GM12878 (cell line): Measurements from ENCODE around the gene ARHGAP15. TPM values are rescaled to one million over a fixed set of nuclear protein-coding genes. Genes with fewer than 3 reads are reported as not detected.

Source experiments
- ATAC-seq: fragments of 200-7000 bp; cut with Tn5 transposase; 3 replicates; pipeline ENCODE4 v1.9.1; 2020; ENCODE audit warnings: mild to moderate bottlenecking, moderate library complexity
- BruUV-seq: library from RNA; stranded (reverse); fragments of 400-500 nt; replicated peaks from 2 replicates; lab custom pipeline; 2021; lab: Mats Ljungman, UMichigan
- CTCF ChIA-PET: fragments of 300-600 bp; sonication (Branson Sonifier 250); formaldehyde crosslinking; extraction: SDS; loops from one replicate; lab custom pipeline; 2021; ENCODE audit warnings: inconsistent platforms; lab: Yijun Ruan, JAX
- POLR2A ChIA-PET: fragments of 350-600 bp; formaldehyde crosslinking; extraction: SDS; loops from one replicate; lab custom pipeline; 2021; ENCODE audit warnings: inconsistent platforms; lab: Charles Lee
- RAD21 ChIA-PET: fragments of 300-600 bp; sonication (Branson Sonifier 250); formaldehyde crosslinking; loops from one replicate; lab custom pipeline; 2023; ENCODE audit warnings: antibody characterized with exemption; ENCODE audit not compliant: unreplicated experiment; lab: Charles Lee
- SMC1A ChIA-PET: fragments of 300-600 bp; sonication (Branson Sonifier 250); formaldehyde crosslinking; loops from one replicate; lab custom pipeline; 2023; ENCODE audit not compliant: unreplicated experiment, uncharacterized antibody; lab: Charles Lee
- DNase-seq: peaks from one replicate; pipeline ENCODE4 v3.0.0-alpha.2; 2011; ENCODE audit warnings: low read depth, low spot score
- FAIRE-seq: peaks from 3 replicates; lab custom pipeline; 2011; peaks lifted over from hg19 to GRCh38; lab: Jason Lieb, UNC
- H2AFZ ChIP-seq: 2 replicates; pipeline ENCODE4 v1.6.0; 2011; ENCODE audit warnings: low read depth, low read length, control low read depth; ENCODE audit not compliant: control insufficient read depth
- H3K27ac ChIP-seq: 2 replicates; pipeline ENCODE4 v1.5.1; 2011; ENCODE audit warnings: control low read depth; ENCODE audit not compliant: control insufficient read depth, insufficient read depth
- H3K27me3 ChIP-seq, 2 experiments: replicated peaks in 1 of 2; 2 replicates each; pipeline versions ENCODE4 v1.6.0 to v1.6.1; 2011; ENCODE audit warnings: low read length in 1 of 2; ENCODE audit not compliant: control insufficient read depth in 2 of 2, insufficient read depth in 2 of 2
- H3K36me3 ChIP-seq, 2 experiments: 2 replicates each; pipeline ENCODE4 v1.5.1; 2011; ENCODE audit warnings: low read length in 1 of 2; ENCODE audit not compliant: control insufficient read depth in 2 of 2, insufficient read depth in 2 of 2
- H3K4me1 ChIP-seq: 2 replicates; pipeline ENCODE4 v1.6.1; 2011; ENCODE audit warnings: mild to moderate bottlenecking, low read length, moderate library complexity, mixed read lengths; ENCODE audit not compliant: control insufficient read depth, insufficient read depth
- H3K4me2 ChIP-seq: 2 replicates; pipeline ENCODE4 v1.6.0; 2011; ENCODE audit warnings: control low read depth; ENCODE audit not compliant: control insufficient read depth, insufficient read depth
- H3K4me3 ChIP-seq: fragments of 200-600 bp; sonication (generic); 2 replicates; pipeline ENCODE4 v1.5.1; 2016
- H3K79me2 ChIP-seq: 2 replicates; pipeline ENCODE4 v1.6.0; 2011; ENCODE audit warnings: low read length; ENCODE audit not compliant: control insufficient read depth, insufficient read depth
- H3K9ac ChIP-seq: 2 replicates; pipeline ENCODE4 v1.8.0; 2011; ENCODE audit warnings: low read length, control low read depth, mixed read lengths; ENCODE audit not compliant: control insufficient read depth, insufficient read depth
- H3K9me3 ChIP-seq: replicated peaks from 3 replicates; pipeline ENCODE4 v1.5.1; 2011; ENCODE audit warnings: mild to moderate bottlenecking, low read length; ENCODE audit not compliant: control insufficient read depth, insufficient read depth
- H4K20me1 ChIP-seq: 2 replicates; pipeline ENCODE4 v1.6.0; 2011; ENCODE audit not compliant: control insufficient read depth, insufficient read depth
- ASH2L ChIP-seq: fragments of 300-600, 200-600 bp; sonication (generic); IDR thresholded peaks from 2 replicates; pipeline ENCODE4 v1.6.1; 2017; ENCODE audit warnings: low read depth, mild to moderate bottlenecking, borderline replicate concordance
- ATF2 ChIP-seq: IDR thresholded peaks from 2 replicates; pipeline ENCODE4 v1.6.1; 2012; ENCODE audit warnings: low read length, inconsistent platforms
- CEBPZ ChIP-seq: fragments of 150-350 bp; IDR thresholded peaks from 2 replicates; pipeline ENCODE4 v1.6.1; 2016; ENCODE audit warnings: low read depth, low read length
- FOS ChIP-seq: IDR thresholded peaks from 3 replicates; pipeline ENCODE4 v1.6.1; 2011; ENCODE audit warnings: borderline replicate concordance; ENCODE audit not compliant: insufficient read length; ENCODE audit errors: extremely low read depth
- FOXK2 ChIP-seq: fragments of 450-650 bp; IDR thresholded peaks from 2 replicates; pipeline ENCODE4 v1.6.1; 2017; ENCODE audit warnings: mild to moderate bottlenecking, moderate library complexity
- IRF3 ChIP-seq: fragments of 450-650 bp; IDR thresholded peaks from 2 replicates; pipeline ENCODE4 v1.6.1; 2014; ENCODE audit warnings: mild to moderate bottlenecking
- NFYB ChIP-seq: IDR thresholded peaks from 2 replicates; pipeline ENCODE4 v1.6.1; 2011; ENCODE audit warnings: low read depth, mild to moderate bottlenecking, low read length, improper control_type of control experiment, moderate library complexity; ENCODE audit not compliant: insufficient read depth
- NRF1 ChIP-seq: conservative IDR thresholded peaks from 2 replicates; pipeline ENCODE4 v1.6.1; 2011; ENCODE audit warnings: mild to moderate bottlenecking, low read depth, low read length, improper control_type of control experiment
- POLR2AphosphoS2 ChIP-seq: IDR thresholded peaks from 2 replicates; pipeline ENCODE4 v1.6.1; 2011; ENCODE audit warnings: low read depth, mild to moderate bottlenecking, low read length, improper control_type of control experiment, moderate library complexity
- RAD51 ChIP-seq: fragments of 450-650 bp; IDR thresholded peaks from 2 replicates; pipeline ENCODE4 v1.6.1; 2016; ENCODE audit warnings: moderate library complexity, mild to moderate bottlenecking, inconsistent platforms
- TCF12 ChIP-seq: IDR thresholded peaks from 2 replicates; pipeline ENCODE4 v1.6.1; 2011; ENCODE audit warnings: low read depth, mild to moderate bottlenecking, low read length
- ZNF274 ChIP-seq: IDR thresholded peaks from one replicate; pipeline ENCODE4 v1.8.0; 2011; ENCODE audit not compliant: insufficient read length, insufficient read depth
- WGBS: methylation state at CpG from one replicate; pipeline ENCODE4 v1.1.6; 2016; ENCODE audit warnings: low lambda C conversion rate; ENCODE audit not compliant: insufficient replicate concordance, insufficient coverage; ENCODE audit errors: missing lambda C conversion rate; 5-methylcytosine and 5-hydroxymethylcytosine counted together
- in situ Hi-C: fragments of 300-500 bp; cut with MboI; formaldehyde crosslinking; loops from 9 replicates; pipeline ENCODE4 v1.14.3; 2018; ENCODE audit warnings: mixed read lengths
- intact Hi-C: fragments of 100-400 bp; cut with micrococcal nuclease; formaldehyde crosslinking; loops from one replicate; pipeline ENCODE4 v1.14.2; 2022; ENCODE audit not compliant: unreplicated experiment
- polyA plus RNA-seq, 11 experiments: library from polyadenylated mRNA; depleted of rRNA in 4 of 11; unstranded in 6 of 11; stranded (reverse) in 5 of 11; fragments of >200 nt; fragmentation: Nextera tagmentation in 4 of 11; fragmentation: Illumina TruSeq in 1 of 11; extraction: Ambion mirVana in 4 of 11; extraction: Trizol in 1 of 11; gene quantifications; 1 replicate in 1 of 11; 2 replicates in 10 of 11; pipeline versions ENCODE4 v1.2.1 to v1.2.3, GENCODE V29; 2011 to 2016; ENCODE audit warnings: inconsistent platforms in 2 of 11, missing spikeins in 2 of 11, low read depth in 1 of 11
- total RNA-seq, 4 experiments: library from RNA; depleted of rRNA in 3 of 4; stranded (reverse); fragments of >200 nt in 3 of 4; fragmentation: Illumina TruSeq in 1 of 4; extraction: Trizol in 1 of 4; gene quantifications; 2 replicates each; pipeline versions ENCODE4 v1.2.1 to v1.2.3, GENCODE V29; 2013 to 2021
- TF ChIP-seq, protein P1 (sequence below): fragments of 450-650 bp; IDR thresholded peaks from 2 replicates; pipeline ENCODE4 v1.6.1; 2017; ENCODE audit warnings: mild to moderate bottlenecking, low read depth, inconsistent platforms; ENCODE audit not compliant: poor library complexity, severe bottlenecking

Gene ARHGAP15
- total and polyA plus RNA-seq, 10 of the 15 experiments (the other 5 are each of a cell fraction or from before 2014, with no cell fraction given), result 38.0 to 92.6 (median 66.7) TPM

DNA sequence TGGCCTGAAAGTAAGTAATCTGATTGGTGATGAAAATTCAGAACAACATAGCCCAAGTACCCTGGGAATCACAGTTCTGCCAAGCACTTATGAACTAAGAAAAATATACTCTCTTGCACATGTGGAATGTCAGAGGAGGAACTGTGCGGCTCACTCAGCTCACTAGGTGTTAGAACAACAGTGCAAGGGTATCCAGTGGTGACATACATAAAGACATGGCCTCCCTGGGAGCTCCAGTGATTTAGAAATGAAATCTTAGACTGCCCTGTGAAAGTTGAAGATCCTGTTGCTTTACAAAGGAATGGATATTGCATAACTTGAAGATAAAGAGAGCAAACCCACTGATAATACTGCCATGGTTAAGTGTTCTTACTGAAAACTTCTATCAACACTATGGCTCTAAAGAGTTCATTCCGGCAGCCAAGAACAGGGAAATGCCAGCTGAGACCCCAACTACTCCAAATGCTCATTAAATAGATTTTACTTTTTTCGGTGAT lies 246.2 kb downstream of the ARHGAP15 start (continued):
- TF ChIP-seq NFYB (no peak), POLR2AphosphoS2 (no peak), ZNF274 (no peak), ASH2L (no peak), ATF2 (no peak), NRF1 (no peak)
- TF ChIP-seq, all 136 proteins: peak for 0

DNA sequence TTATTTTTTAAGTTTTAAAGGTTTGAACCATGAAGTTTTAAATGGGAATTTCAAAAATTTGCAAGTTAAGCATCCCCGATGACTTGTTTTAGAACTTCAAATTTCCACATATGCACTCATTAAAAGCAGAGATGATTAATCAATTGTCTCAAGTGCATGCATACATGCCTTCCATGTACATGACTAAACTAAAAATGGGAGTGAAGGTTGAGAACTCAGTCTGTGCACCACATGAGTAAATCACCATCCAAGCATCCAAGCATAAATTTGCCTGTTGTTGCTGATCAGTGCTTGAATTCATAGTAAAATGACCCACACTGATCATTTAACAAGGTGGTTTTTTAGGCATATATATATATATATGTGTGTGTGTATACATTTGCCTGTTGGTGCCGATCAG lies 249.8 kb downstream of the ARHGAP15 start:
- intact Hi-C loops, result no loop called here
- H3K4me1 ChIP-seq, result no peaks in the 10 kb centered on the region
- H3K27me3 ChIP-seq, result no peaks in the 10 kb centered on the region
- no peak overlapping the region for H2AFZ ChIP-seq
- H3K27ac ChIP-seq, result no peak overlapping the region
- TF ChIP-seq ZNF274 (no peak), RAD51 (no peak), TCF12 (no peak), FOXK2 (no peak), CEBPZ (no peak), FOS (no peak), IRF3 (no peak)
- TF ChIP-seq, protein P1, sequence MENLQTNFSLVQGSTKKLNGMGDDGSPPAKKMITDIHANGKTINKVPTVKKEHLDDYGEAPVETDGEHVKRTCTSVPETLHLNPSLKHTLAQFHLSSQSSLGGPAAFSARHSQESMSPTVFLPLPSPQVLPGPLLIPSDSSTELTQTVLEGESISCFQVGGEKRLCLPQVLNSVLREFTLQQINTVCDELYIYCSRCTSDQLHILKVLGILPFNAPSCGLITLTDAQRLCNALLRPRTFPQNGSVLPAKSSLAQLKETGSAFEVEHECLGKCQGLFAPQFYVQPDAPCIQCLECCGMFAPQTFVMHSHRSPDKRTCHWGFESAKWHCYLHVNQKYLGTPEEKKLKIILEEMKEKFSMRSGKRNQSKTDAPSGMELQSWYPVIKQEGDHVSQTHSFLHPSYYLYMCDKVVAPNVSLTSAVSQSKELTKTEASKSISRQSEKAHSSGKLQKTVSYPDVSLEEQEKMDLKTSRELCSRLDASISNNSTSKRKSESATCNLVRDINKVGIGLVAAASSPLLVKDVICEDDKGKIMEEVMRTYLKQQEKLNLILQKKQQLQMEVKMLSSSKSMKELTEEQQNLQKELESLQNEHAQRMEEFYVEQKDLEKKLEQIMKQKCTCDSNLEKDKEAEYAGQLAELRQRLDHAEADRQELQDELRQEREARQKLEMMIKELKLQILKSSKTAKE, result no peak
- FAIRE-seq, result no peak
- H3K36me3 ChIP-seq, result no peaks in the 10 kb centered on the region
- H3K4me2 ChIP-seq, result no peak overlapping the region
- no peak overlapping the region for H3K4me3 ChIP-seq
- no peak for ATAC-seq
- BruUV-seq, result no TSS peak
- WGBS, result 98% methylated on average over 2 of the region's 2 CpGs
- H3K79me2 ChIP-seq, result no peaks in the 10 kb centered on the region
- no peak for DNase-seq
- H4K20me1 ChIP-seq, result no peaks in the 10 kb centered on the region
- no peaks in the 10 kb centered on the region for H3K9me3 ChIP-seq
- ChIA-PET SMC1A (no interaction called here), CTCF (no interaction called here), RAD21 (no interaction called here), POLR2A (no interaction called here)
- in situ Hi-C loops, result no loop called here
- no peak overlapping the region for H3K9ac ChIP-seq
